ENCODE results near the gene OPTN.

The OPTN gene

GRCh38 chr10:13106387-13107045 lies 6.6 kb downstream of the OPTN start:
- no peak overlapping the region for H3K27ac ChIP-seq
- TF ChIP-seq ZFX (IDR thresholded peaks at IDR 0.05; ENCODE audit: borderline replicate concordance) (no peak), CTCF (IDR thresholded peaks at IDR 0.05) (no peak)

GRCh38 chr10:13110908-13111307 lies 10.9 kb downstream of the OPTN start:
- no peak for TF ChIP-seq CTCF (IDR thresholded peaks at IDR 0.05)
- no peak overlapping the region for H3K27ac ChIP-seq

- no peak overlapping the region for H3K27ac ChIP-seq
- TF ChIP-seq CTCF (IDR thresholded peaks at IDR 0.05): no peak
- no peak for TF ChIP-seq ZFX (IDR thresholded peaks at IDR 0.05; ENCODE audit: borderline replicate concordance)
Measured at GRCh38 chr10:13113544-13113943, 13.6 kb downstream of the OPTN start.

- H3K27ac ChIP-seq: no peak overlapping the region
- TF ChIP-seq CTCF (IDR thresholded peaks at IDR 0.05) (no peak), ZFX (IDR thresholded peaks at IDR 0.05; ENCODE audit: borderline replicate concordance) (no peak)
Measured at GRCh38 chr10:13115832-13116803, 16.2 kb downstream of the OPTN start.

GRCh38 chr10:13117841-13118783 lies 18.1 kb downstream of the OPTN start:
- TF ChIP-seq ZFX (IDR thresholded peaks at IDR 0.05; ENCODE audit: borderline replicate concordance) (no peak), CTCF (IDR thresholded peaks at IDR 0.05) (no peak)
- no peak overlapping the region for H3K27ac ChIP-seq

- TF ChIP-seq CTCF (IDR thresholded peaks at IDR 0.05): no peak
- TF ChIP-seq ZFX (IDR thresholded peaks at IDR 0.05; ENCODE audit: borderline replicate concordance): no peak
- no peak overlapping the region for H3K27ac ChIP-seq
Measured at GRCh38 chr10:13118784-13119410, 18.9 kb downstream of the OPTN start.

Measured in 22Rv1 (cell line).